HepG2 (cell line): ENCODE measurements around the gene MRPL48. TPM values are rescaled to one million over a fixed set of nuclear protein-coding genes. Genes with fewer than 3 reads are reported as not detected.

Experiments used
- ARHGAP35 ChIP-seq: sonication (generic); formaldehyde crosslinking; IDR thresholded peaks from 2 replicates; pipeline ENCODE4 v1.9.0; 2022; ENCODE audit warnings: mild to moderate bottlenecking, inconsistent platforms, moderate library complexity, missing genetic modification reagents, borderline replicate concordance
- HMG20A ChIP-seq: IDR thresholded peaks from 2 replicates; pipeline ENCODE4 v1.6.1; 2016; ENCODE audit warnings: borderline replicate concordance
- MTF2 ChIP-seq: sonication (generic); formaldehyde crosslinking; IDR thresholded peaks from 2 replicates; pipeline ENCODE4 v1.5.0; 2020; ENCODE audit warnings: missing genetic modification reagents, borderline replicate concordance
- MZF1 ChIP-seq: sonication (generic); formaldehyde crosslinking; IDR thresholded peaks from 2 replicates; pipeline ENCODE4 v1.8.1; 2023; ENCODE audit warnings: mild to moderate bottlenecking, missing genetic modification reagents, borderline replicate concordance
- POLR2AphosphoS2 ChIP-seq: IDR thresholded peaks from 2 replicates; pipeline ENCODE4 v1.6.1; 2011; ENCODE audit warnings: low read depth, low read length, improper control_type of control experiment
- RBFOX2 ChIP-seq: fragments of 200-400 bp; formaldehyde crosslinking; IDR thresholded peaks from 2 replicates; pipeline ENCODE4 v1.6.1; 2017; ENCODE audit warnings: low read depth, mild to moderate bottlenecking, low read length
- SAFB2 ChIP-seq: sonication (generic); formaldehyde crosslinking; IDR thresholded peaks from 2 replicates; pipeline ENCODE4 v1.5.1; 2020; ENCODE audit warnings: missing genetic modification reagents, low read depth, mild to moderate bottlenecking, borderline replicate concordance
- SALL1 ChIP-seq: sonication (generic); formaldehyde crosslinking; IDR thresholded peaks from 2 replicates; pipeline ENCODE4 v1.8.0; 2022; ENCODE audit warnings: mild to moderate bottlenecking, missing genetic modification reagents
- SAP130 ChIP-seq: IDR thresholded peaks from 2 replicates; pipeline ENCODE4 v1.6.1; 2016; ENCODE audit warnings: low read depth
- SMAD9 ChIP-seq: sonication (generic); formaldehyde crosslinking; IDR thresholded peaks from 2 replicates; pipeline ENCODE4 v1.5.1; 2020; ENCODE audit warnings: mild to moderate bottlenecking, missing genetic modification reagents
- SNRNP70 ChIP-seq: fragments of 200-400 bp; formaldehyde crosslinking; IDR thresholded peaks from 2 replicates; pipeline ENCODE4 v1.6.1; 2017; ENCODE audit warnings: mild to moderate bottlenecking, low read depth, low read length, moderate library complexity
- SOX13 ChIP-seq, 3 experiments: fragments of 450-650 bp in 1 of 3; sonication (generic) in 1 of 3; formaldehyde crosslinking in 1 of 3; IDR thresholded peaks in 2 of 3; conservative IDR thresholded peaks in 1 of 3; 2 replicates each; pipeline versions ENCODE4 v1.5.0 to v1.6.1; 2016 to 2020; ENCODE audit warnings: antibody characterized with exemption in 1 of 3, mild to moderate bottlenecking in 1 of 3, missing compliant biosample characterization in 1 of 3, missing genetic modification reagents in 1 of 3, moderate library complexity in 1 of 3
- YY1 ChIP-seq: IDR thresholded peaks from 2 replicates; pipeline ENCODE4 v1.6.1; 2011; ENCODE audit warnings: low read length, low read depth, moderate library complexity, mild to moderate bottlenecking; ENCODE audit not compliant: insufficient read depth, insufficient replicate concordance
- ZBTB1 ChIP-seq: sonication (generic); formaldehyde crosslinking; IDR thresholded peaks from 2 replicates; pipeline ENCODE4 v1.4.0; 2020; ENCODE audit warnings: missing genetic modification reagents, borderline replicate concordance
- ZBTB7B ChIP-seq: sonication (generic); formaldehyde crosslinking; IDR thresholded peaks from 2 replicates; pipeline ENCODE4 v1.4.0; 2020; ENCODE audit warnings: missing genetic modification reagents
- ZKSCAN8 ChIP-seq: IDR thresholded peaks from 2 replicates; pipeline ENCODE4 v1.6.1; 2016; ENCODE audit warnings: borderline replicate concordance, missing genetic modification reagents, missing compliant biosample characterization
- ZNF101 ChIP-seq: sonication (generic); formaldehyde crosslinking; IDR thresholded peaks from 2 replicates; pipeline ENCODE4 v1.4.0; 2020; ENCODE audit warnings: mild to moderate bottlenecking, low read depth, missing genetic modification reagents, borderline replicate concordance
- ZNF205 ChIP-seq: IDR thresholded peaks from 2 replicates; pipeline ENCODE4 v1.6.1; 2018; ENCODE audit warnings: missing biosample characterization, missing genetic modification reagents
- ZNF772 ChIP-seq: sonication (generic); formaldehyde crosslinking; IDR thresholded peaks from 2 replicates; pipeline ENCODE4 v1.5.0; 2020; ENCODE audit warnings: mild to moderate bottlenecking, missing genetic modification reagents
- polyA plus RNA-seq, 8 experiments: library from polyadenylated mRNA; depleted of rRNA in 3 of 8; stranded (reverse) in 7 of 8; unstranded in 1 of 8; fragments of >200 nt; fragmentation: Illumina TruSeq in 4 of 8; extraction: Trizol in 4 of 8; gene quantifications; 2 replicates each; pipeline versions ENCODE4 v1.2.1 to v1.2.3, GENCODE V29; 2011 to 2016; ENCODE audit warnings: low read depth in 4 of 8, missing spikeins in 1 of 8, mixed read lengths in 1 of 8; ENCODE audit not compliant: insufficient read depth in 1 of 8
- total RNA-seq, 5 experiments: library from RNA; depleted of rRNA; stranded (reverse); fragments of >200 nt; fragmentation: Illumina TruSeq; extraction: Trizol; gene quantifications; 2 replicates each; pipeline ENCODE4 v1.2.3, GENCODE V29; 2016; ENCODE audit warnings: low read depth in 1 of 5
- TF ChIP-seq, protein P1 (sequence below): sonication (generic); formaldehyde crosslinking; IDR thresholded peaks from 2 replicates; pipeline ENCODE4 v1.5.1; 2020; ENCODE audit warnings: mild to moderate bottlenecking, missing genetic modification reagents, borderline replicate concordance
- TF ChIP-seq, protein P2 (sequence below): sonication (generic); formaldehyde crosslinking; IDR thresholded peaks from 2 replicates; pipeline ENCODE4 v1.5.1; 2020; ENCODE audit warnings: mild to moderate bottlenecking, missing genetic modification reagents, borderline replicate concordance
- TF ChIP-seq, protein P3 (sequence below): IDR thresholded peaks from 2 replicates; pipeline ENCODE4 v1.6.1; 2012; ENCODE audit warnings: inconsistent platforms

The MRPL48 gene
- total and polyA plus RNA-seq, 2 of the 13 experiments (the other 11 are each of a cell fraction or from before 2014, with no cell fraction given): 61.2 to 67.9 TPM

DNA sequence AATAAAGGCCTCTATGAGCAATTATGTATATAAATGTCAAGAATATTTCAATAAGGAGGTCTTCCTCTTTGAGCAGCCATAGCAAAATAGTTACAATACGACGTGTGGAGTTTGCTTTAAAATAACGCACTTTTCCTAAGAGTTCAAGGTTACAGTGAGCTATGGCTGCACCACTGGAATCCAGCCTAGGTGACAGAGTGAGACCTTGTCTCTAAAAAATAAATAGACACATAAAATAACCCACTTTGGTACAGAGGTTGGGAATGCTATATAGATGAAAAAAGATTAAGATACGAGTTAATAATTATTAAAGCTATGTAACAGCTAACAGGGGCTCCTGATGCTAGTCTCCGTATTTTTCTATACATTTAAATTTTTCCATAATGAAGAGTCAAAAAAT is 39.4 kb upstream of the MRPL48 start (continued):
- TF ChIP-seq HMG20A (CRISPR knock-in tag) (0 out of 2 replicates have a peak, but pooled peaks have one; percentile 43), ZNF205 (CRISPR knock-in tag) (no peak), ARHGAP35 (CRISPR knock-in tag) (no peak), SNRNP70 (no peak), SMAD9 (no peak), ZBTB7B (CRISPR knock-in tag) (no peak), MZF1 (CRISPR knock-in tag) (no peak), MTF2 (no peak), SAP130 (peak; percentile 47; the same call in 1 of the 2 replicates), YY1 (peak; percentile 30), POLR2AphosphoS2 (no peak), ZBTB1 (no peak), SALL1 (CRISPR knock-in tag) (peak; percentile 45; the same call in 1 of the 2 replicates), SOX13 (IDR thresholded peaks at IDR 0.05) (no peak), SOX13 (CRISPR knock-in tag; conservative IDR thresholded peaks at IDR 0.05 in 1 of 2, IDR thresholded peaks at IDR 0.05 in 1 of 2) (peak in 1 of 2 experiments; percentile 67; a peak in 2 of 4 replicates), SAFB2 (CRISPR knock-in tag) (no peak), RBFOX2 (0 out of 2 replicates have a peak, but pooled peaks have one; percentile 20), ZNF101 (CRISPR knock-in tag) (no peak), ZNF772 (CRISPR knock-in tag) (no peak), ZKSCAN8 (CRISPR knock-in tag) (no peak)
- TF ChIP-seq, protein P1, sequence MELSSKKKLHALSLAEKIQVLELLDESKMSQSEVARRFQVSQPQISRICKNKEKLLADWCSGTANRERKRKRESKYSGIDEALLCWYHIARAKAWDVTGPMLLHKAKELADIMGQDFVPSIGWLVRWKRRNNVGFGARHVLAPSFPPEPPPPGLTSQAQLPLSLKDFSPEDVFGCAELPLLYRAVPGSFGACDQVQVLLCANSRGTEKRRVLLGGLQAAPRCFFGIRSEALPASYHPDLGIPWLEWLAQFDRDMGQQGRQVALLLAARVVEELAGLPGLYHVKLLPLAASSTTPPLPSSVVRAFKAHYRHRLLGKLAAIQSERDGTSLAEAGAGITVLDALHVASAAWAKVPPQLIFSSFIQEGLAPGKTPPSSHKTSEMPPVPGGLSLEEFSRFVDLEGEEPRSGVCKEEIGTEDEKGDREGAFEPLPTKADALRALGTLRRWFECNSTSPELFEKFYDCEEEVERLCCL: no peak
- TF ChIP-seq, protein P2, sequence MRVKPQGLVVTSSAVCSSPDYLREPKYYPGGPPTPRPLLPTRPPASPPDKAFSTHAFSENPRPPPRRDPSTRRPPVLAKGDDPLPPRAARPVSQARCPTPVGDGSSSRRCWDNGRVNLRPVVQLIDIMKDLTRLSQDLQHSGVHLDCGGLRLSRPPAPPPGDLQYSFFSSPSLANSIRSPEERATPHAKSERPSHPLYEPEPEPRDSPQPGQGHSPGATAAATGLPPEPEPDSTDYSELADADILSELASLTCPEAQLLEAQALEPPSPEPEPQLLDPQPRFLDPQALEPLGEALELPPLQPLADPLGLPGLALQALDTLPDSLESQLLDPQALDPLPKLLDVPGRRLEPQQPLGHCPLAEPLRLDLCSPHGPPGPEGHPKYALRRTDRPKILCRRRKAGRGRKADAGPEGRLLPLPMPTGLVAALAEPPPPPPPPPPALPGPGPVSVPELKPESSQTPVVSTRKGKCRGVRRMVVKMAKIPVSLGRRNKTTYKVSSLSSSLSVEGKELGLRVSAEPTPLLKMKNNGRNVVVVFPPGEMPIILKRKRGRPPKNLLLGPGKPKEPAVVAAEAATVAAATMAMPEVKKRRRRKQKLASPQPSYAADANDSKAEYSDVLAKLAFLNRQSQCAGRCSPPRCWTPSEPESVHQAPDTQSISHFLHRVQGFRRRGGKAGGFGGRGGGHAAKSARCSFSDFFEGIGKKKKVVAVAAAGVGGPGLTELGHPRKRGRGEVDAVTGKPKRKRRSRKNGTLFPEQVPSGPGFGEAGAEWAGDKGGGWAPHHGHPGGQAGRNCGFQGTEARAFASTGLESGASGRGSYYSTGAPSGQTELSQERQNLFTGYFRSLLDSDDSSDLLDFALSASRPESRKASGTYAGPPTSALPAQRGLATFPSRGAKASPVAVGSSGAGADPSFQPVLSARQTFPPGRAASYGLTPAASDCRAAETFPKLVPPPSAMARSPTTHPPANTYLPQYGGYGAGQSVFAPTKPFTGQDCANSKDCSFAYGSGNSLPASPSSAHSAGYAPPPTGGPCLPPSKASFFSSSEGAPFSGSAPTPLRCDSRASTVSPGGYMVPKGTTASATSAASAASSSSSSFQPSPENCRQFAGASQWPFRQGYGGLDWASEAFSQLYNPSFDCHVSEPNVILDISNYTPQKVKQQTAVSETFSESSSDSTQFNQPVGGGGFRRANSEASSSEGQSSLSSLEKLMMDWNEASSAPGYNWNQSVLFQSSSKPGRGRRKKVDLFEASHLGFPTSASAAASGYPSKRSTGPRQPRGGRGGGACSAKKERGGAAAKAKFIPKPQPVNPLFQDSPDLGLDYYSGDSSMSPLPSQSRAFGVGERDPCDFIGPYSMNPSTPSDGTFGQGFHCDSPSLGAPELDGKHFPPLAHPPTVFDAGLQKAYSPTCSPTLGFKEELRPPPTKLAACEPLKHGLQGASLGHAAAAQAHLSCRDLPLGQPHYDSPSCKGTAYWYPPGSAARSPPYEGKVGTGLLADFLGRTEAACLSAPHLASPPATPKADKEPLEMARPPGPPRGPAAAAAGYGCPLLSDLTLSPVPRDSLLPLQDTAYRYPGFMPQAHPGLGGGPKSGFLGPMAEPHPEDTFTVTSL (CRISPR knock-in tag): no peak; the same call in 1 of the 2 replicates
- TF ChIP-seq, protein P3, sequence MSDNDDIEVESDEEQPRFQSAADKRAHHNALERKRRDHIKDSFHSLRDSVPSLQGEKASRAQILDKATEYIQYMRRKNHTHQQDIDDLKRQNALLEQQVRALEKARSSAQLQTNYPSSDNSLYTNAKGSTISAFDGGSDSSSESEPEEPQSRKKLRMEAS: no peak
